RWPE2 (cell line): ENCODE results near the gene UPB1.
A peak's percentile ranks its signal among the peaks of the same experiment; 100 is the strongest.

Source experiments
- ATAC-seq: fragments of 200-7000 bp; cut with Tn5 transposase; 3 replicates; pipeline ENCODE4 v1.9.1; 2021; ENCODE audit warnings: low read depth
- DNase-seq: peaks from one replicate; pipeline ENCODE4 v3.0.0-alpha.2; 2020; ENCODE audit warnings: low spot score
- H3K27ac ChIP-seq: fragments of 450-650 bp; 2 replicates; pipeline ENCODE4 v1.5.1; 2017; ENCODE audit warnings: mild to moderate bottlenecking; ENCODE audit not compliant: poor library complexity, severe bottlenecking
- H3K27me3 ChIP-seq: fragments of 250-450 bp; sonication (Bioruptor Pico); 2 replicates; pipeline ENCODE4 v1.5.1; 2021; ENCODE audit warnings: mild to moderate bottlenecking, moderate library complexity; ENCODE audit not compliant: insufficient read depth, poor library complexity, severe bottlenecking
- H3K36me3 ChIP-seq: fragments of 250-450 bp; sonication (Bioruptor Pico); 2 replicates; pipeline ENCODE4 v1.5.1; 2020; ENCODE audit warnings: low read depth, mild to moderate bottlenecking, moderate library complexity
- H3K4me1 ChIP-seq: fragments of 250-450 bp; sonication (Bioruptor Pico); 2 replicates; pipeline ENCODE4 v1.5.1; 2021; ENCODE audit warnings: mild to moderate bottlenecking, moderate library complexity; ENCODE audit not compliant: insufficient read depth, poor library complexity, severe bottlenecking
- H3K4me3 ChIP-seq: fragments of 250-450 bp; sonication (Bioruptor Pico); 2 replicates; pipeline ENCODE4 v1.5.1; 2021; ENCODE audit warnings: mild to moderate bottlenecking, moderate library complexity; ENCODE audit not compliant: severe bottlenecking
- H3K9me3 ChIP-seq: fragments of 250-450 bp; sonication (Bioruptor Pico); 2 replicates; pipeline ENCODE4 v1.5.1; 2021; ENCODE audit warnings: mild to moderate bottlenecking, moderate library complexity; ENCODE audit not compliant: severe bottlenecking
- TF ChIP-seq, protein P1 (sequence below): fragments of 450-650 bp; IDR thresholded peaks from one replicate; pipeline ENCODE4 v1.5.1; 2017; ENCODE audit warnings: mild to moderate bottlenecking, moderate library complexity; ENCODE audit not compliant: poor library complexity, severe bottlenecking

The UPB1 gene

DNA sequence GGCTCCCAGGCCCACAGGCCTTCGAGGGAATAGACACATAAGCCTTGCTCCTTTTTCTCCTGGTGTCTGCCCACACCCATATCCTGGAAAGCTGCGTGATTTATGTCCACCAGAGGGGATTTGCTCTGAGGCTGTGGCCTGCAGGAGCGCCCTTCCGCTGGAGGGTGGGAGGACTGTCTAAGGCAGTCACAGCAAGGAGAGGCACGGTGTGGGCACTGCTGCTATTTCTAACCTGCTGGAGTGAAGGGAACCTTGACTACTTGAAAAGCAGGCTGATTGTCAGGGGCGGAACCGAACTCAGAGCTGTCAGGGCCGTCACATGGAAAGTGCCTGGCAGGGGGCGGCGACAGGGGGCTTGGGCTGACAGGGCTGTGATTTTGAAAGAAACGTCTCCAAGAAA lies 3.7 kb downstream of the UPB1 start:
- no peak for ATAC-seq

DNA sequence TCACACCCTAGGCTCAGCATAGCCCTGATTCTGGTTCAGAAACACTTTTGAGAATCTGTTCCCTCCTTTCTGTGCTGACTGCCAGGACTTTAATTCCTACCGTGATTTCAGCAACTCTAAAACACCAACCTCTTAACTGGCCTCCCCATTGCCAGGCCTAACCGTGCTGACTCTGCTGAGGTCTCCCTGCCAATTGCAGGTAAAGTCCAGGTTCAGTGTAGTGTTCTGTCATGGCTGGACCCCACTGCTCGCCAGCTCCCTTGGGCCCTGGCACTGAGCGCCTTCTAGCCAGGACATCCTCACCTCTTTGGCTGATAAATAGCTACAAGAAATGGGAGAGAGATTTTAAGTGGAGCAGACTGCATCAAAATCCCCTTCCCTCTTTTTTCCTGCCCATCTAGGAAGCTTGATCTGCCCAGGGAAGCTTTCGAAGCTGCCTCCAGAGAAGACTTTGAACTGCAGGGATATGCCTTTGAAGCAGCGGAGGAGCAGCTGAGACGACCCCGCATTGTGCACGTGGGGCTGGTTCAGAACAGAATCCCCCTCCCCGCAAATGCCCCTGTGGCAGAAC lies 4.7 kb downstream of the UPB1 start:
- H3K4me3 ChIP-seq, result no peak overlapping the region
- H3K27ac ChIP-seq, result no peak overlapping the region
- DNase-seq (no peak), ATAC-seq (no peak)
- TF ChIP-seq, protein P1, sequence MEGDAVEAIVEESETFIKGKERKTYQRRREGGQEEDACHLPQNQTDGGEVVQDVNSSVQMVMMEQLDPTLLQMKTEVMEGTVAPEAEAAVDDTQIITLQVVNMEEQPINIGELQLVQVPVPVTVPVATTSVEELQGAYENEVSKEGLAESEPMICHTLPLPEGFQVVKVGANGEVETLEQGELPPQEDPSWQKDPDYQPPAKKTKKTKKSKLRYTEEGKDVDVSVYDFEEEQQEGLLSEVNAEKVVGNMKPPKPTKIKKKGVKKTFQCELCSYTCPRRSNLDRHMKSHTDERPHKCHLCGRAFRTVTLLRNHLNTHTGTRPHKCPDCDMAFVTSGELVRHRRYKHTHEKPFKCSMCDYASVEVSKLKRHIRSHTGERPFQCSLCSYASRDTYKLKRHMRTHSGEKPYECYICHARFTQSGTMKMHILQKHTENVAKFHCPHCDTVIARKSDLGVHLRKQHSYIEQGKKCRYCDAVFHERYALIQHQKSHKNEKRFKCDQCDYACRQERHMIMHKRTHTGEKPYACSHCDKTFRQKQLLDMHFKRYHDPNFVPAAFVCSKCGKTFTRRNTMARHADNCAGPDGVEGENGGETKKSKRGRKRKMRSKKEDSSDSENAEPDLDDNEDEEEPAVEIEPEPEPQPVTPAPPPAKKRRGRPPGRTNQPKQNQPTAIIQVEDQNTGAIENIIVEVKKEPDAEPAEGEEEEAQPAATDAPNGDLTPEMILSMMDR, result no peak
- H3K9me3 ChIP-seq, result no peaks in the 10 kb centered on the region
- H3K36me3 ChIP-seq, result no peaks in the 10 kb centered on the region
- H3K4me1 ChIP-seq, result no peaks in the 10 kb centered on the region
- H3K27me3 ChIP-seq, result no peaks in the 10 kb centered on the region

More for the DNA sequence above, 3.7 kb downstream of the UPB1 start:
- H3K27me3 ChIP-seq, result peaks cover 6% of the 10 kb centered on the region
- no peaks in the 10 kb centered on the region for H3K36me3 ChIP-seq
- H3K4me1 ChIP-seq, result no peaks in the 10 kb centered on the region
- TF ChIP-seq, protein P1, result no peak
- no peak overlapping the region for H3K27ac ChIP-seq
- no peak overlapping the region for H3K4me3 ChIP-seq
- no peaks in the 10 kb centered on the region for H3K9me3 ChIP-seq
- no peak for DNase-seq

- Histone ChIP-seq H3K36me3 (no peaks in the 10 kb centered on the region), H3K4me1 (no peaks in the 10 kb centered on the region), H3K4me3 (no peak overlapping the region), H3K27me3 (no peaks in the 10 kb centered on the region), H3K9me3 (no peaks in the 10 kb centered on the region), H3K27ac (no peak overlapping the region)
- DNase-seq (no peak), ATAC-seq (peak; percentile 48; the same call in 2 of the 3 replicates)
- TF ChIP-seq, protein P1, result no peak
Measured at GRCh38 chr22:24500277-24500820, 5.2 kb downstream of the UPB1 start.

GRCh38 chr22:24501301-24502005 lies 6.3 kb downstream of the UPB1 start:
- Histone ChIP-seq H3K27me3 (no peaks in the 10 kb centered on the region), H3K9me3 (no peaks in the 10 kb centered on the region), H3K4me1 (no peaks in the 10 kb centered on the region), H3K4me3 (no peak overlapping the region), H3K36me3 (no peaks in the 10 kb centered on the region), H3K27ac (no peak overlapping the region)
- DNase-seq (no peak), ATAC-seq (no peak)
- TF ChIP-seq, protein P1, result no peak

DNA sequence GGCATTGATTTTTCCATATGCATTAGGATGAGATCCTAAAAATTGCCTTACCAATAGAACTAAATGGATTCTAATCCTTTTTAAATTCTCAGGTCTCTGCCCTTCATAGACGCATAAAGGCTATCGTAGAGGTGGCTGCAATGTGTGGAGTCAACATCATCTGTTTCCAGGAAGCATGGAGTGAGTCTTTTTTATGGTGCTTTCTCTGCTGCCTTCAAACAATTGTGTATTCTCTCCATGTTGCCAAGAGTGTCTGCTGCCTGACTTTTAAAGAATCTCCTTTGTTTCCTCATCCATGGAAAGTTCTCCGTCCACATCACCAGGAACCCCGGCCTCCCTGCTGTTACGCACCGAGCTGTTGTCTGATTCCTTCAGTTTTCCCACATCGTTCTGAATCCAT lies 6.9 kb downstream of the UPB1 start:
- peaks cover 2% of the 10 kb centered on the region for H3K4me1 ChIP-seq
- H3K27me3 ChIP-seq, result no peaks in the 10 kb centered on the region
- no peak for ATAC-seq

More for the DNA sequence above, 6.9 kb downstream of the UPB1 start:
- Histone ChIP-seq H3K36me3 (no peaks in the 10 kb centered on the region), H3K27ac (no peak overlapping the region), H3K9me3 (no peaks in the 10 kb centered on the region), H3K4me3 (no peak overlapping the region)
- no peak for DNase-seq
- TF ChIP-seq, protein P1, result no peak
